Measurements from ENCODE around the gene CGB2.
A peak's percentile ranks its signal among the peaks of the same experiment; 100 is the strongest.

The CGB2 gene

GRCh38 chr19:49070416-49070815 is 38.7 kb downstream of the CGB2 start:
- DNase-seq: no peak

- no peak for DNase-seq
Measured at GRCh38 chr19:49071860-49072547, 40.3 kb downstream of the CGB2 start.

GRCh38 chr19:49073514-49074378 is 42.1 kb downstream of the CGB2 start:
- peak; percentile 65 for DNase-seq

- peak; percentile 51 for DNase-seq
Measured at GRCh38 chr19:49074869-49075268, 43.2 kb downstream of the CGB2 start.

GRCh38 chr19:49080392-49080791 is 48.7 kb downstream of the CGB2 start:
- DNase-seq: no peak

GRCh38 chr19:49081273-49081672 is 49.6 kb downstream of the CGB2 start:
- DNase-seq: no peak

Data from hematopoietic multipotent progenitor cell treated with erythropoietin and hydrocortisone succinate and interleukin-3 and kit ligand, for 4 days (in vitro differentiated cells).